GM19395 (cell line): ENCODE measurements around the gene CRYL1.

Source experiments
- ATAC-seq: cut with Tn5 transposase; IDR thresholded peaks from one replicate; pipeline ENCODE4 v1.9.1; 2021; ENCODE audit warnings: mild to moderate bottlenecking, moderate library complexity; ENCODE audit not compliant: unreplicated experiment

Gene CRYL1

GRCh38 chr13:20428666-20429644 is 96.7 kb downstream of the CRYL1 start:
- ATAC-seq, result no peak

- no peak for ATAC-seq
These were observed 98.8 kb downstream of the CRYL1 start for GRCh38 chr13:20426766-20427448.

DNA sequence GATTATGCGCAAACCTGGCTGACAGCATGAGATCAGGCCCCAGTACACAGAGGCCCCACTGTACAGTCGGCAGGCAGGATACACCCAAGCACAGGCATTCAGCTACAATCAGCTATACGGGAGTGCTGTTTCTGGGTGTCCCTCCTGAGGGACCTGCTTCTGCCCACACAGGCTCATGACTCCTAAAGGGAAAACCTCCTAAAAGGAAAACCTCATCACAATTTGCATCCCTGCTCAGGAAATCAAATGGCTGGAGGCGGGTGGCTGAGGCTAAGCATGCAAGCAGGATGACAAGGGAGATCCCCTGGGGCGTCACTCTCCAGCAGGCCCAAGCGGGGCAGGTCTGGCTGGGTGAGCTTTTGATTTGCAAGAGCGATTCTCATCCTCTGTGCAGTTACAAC is 99.8 kb downstream of the CRYL1 start:
- peak; percentile 79 for ATAC-seq

GRCh38 chr13:20424949-20425348 is 100.7 kb downstream of the CRYL1 start:
- peak; percentile 15 for ATAC-seq

GRCh38 chr13:20424559-20424852 is 101.2 kb downstream of the CRYL1 start:
- ATAC-seq, result no peak

DNA sequence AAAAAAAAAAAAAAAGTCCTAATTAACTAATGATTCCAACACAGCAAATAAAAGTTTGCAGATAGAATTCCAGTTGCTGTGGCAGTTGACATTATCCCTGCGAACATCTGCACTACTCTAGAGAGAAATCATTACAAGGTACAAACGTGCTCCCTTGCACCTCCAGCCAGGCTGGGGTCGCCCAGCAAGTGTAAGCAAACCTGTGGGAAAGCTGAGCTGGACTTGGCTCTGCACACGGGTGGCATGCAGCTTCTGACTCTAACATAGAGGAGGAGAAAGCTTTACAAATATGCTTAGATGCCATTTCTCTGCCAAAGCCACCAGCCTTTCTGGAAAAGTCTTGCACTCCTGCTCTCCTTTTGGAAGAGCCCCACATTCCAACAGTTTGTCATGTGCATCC is 103.3 kb downstream of the CRYL1 start:
- no peak for ATAC-seq

DNA sequence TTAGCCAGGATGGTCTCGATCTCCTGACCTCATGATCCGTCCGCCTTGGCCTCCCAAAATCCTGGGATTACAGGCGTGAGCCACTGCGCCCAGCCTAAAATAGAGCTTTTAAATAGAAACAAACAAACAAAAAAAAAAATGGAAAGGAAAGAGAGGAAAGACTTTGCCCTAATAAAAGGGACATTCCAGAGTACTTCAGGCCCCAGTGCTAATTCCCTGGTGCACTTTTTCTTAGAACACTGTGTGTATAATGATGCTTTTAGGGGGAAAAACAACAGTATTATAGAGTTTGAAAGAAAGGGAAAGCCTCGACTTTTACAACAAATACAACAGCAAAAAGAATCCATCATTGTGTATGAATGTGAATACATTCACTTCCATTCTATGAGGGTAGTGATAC is 104.7 kb downstream of the CRYL1 start:
- no peak for ATAC-seq

- ATAC-seq, result no peak
These were observed 106.7 kb downstream of the CRYL1 start for GRCh38 chr13:20418953-20419352.

- ATAC-seq, result no peak
These were observed 109.4 kb downstream of the CRYL1 start for GRCh38 chr13:20416223-20416745.

- no peak for ATAC-seq
These were observed 110.0 kb downstream of the CRYL1 start for GRCh38 chr13:20415694-20416107.

DNA sequence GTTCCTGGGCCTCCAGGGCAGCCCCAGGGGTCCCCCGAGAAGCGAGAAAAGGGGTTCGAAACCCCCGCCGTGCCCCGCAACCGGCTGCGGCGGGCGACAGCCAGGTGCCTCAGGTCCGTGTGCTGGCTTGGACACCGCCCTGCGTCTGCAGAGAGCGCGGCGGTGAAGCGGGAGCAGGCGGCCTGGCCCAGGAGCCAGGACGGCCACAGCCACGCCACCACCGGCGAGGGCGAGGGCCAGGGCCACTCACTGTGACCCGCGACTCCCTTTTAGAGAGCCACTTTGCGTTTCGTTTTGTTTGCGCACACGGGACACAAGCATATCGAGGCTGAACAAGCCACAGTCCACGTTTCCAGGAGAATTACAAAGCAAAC is 110.4 kb downstream of the CRYL1 start:
- no peak for ATAC-seq

- no peak for ATAC-seq
These were observed 110.9 kb downstream of the CRYL1 start for GRCh38 chr13:20414546-20415305.

DNA sequence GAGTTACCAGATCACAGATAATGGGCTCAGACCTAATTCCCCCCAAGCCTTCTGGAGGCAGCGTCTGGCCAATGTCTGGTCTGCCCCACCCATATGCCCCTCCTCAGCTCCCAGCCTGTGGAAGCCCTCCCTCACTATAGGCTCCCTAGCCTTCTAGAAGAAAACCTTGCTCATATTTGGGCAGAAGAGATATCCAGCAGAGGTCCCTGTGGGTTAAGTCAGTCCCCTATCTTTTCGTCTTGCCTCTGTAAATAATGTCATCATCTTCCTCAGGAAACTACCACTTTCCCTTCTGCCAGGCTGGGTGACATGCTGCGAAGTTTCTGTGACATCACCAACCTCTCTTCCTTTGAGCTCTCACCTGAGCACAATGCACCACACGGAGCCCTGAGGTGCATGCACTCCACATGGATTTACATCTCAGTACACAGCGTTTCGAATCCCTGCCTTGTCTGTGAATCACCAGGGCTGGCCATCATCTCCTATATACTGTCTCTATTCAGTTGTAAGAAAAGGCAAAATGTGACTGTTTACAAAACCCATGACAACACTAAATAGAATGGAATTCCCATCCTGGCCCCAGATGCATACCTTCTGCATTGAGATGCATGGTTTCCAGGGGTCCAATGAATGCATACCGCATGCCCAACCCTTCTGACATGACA is 112.8 kb downstream of the CRYL1 start:
- ATAC-seq, result no peak

- peak; percentile 98 for ATAC-seq
These were observed 113.9 kb downstream of the CRYL1 start for GRCh38 chr13:20411638-20412342.

DNA sequence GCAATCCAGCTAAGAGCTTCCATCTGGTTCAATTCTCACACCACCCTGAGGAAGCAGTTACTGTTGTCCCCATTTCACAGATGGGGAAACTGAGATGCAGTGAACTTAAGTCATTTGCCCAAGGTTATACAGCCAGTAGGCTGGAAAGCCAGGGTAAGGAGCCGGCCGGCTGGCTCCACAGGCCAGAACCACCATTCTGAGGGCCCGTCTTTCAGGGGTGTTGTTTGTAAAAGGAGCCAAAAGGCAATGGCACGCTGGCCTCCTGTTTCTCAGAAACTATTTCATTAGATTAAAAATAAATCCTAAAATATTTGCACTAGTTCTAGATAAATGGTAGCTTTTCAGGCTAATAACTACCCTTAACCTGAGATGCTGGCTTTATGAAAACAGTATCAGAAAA is 114.9 kb downstream of the CRYL1 start:
- no peak for ATAC-seq

GRCh38 chr13:20408181-20408580 is 117.5 kb downstream of the CRYL1 start:
- ATAC-seq, result no peak

GRCh38 chr13:20407759-20408158 is 117.9 kb downstream of the CRYL1 start:
- ATAC-seq, result no peak

DNA sequence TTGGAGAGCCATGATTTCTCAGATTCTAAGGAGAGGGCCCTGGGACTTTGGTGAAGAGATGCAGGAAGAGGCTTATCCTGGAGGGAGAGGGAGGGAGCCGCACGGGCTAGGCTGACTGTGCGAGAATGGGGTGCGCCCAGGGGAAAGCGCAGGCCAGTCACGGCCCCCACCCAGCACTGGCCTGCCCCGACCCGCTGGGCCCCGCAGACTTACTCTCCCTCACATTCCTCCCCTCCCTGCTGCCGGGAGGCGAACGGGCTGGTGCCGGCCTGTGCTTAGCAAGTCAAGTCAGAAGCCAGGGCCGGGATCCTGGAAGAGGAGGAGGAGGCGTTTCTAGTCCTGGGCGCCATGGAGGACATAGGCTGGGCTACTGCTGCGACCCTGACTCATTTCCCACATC is 120.0 kb downstream of the CRYL1 start:
- ATAC-seq, result no peak

DNA sequence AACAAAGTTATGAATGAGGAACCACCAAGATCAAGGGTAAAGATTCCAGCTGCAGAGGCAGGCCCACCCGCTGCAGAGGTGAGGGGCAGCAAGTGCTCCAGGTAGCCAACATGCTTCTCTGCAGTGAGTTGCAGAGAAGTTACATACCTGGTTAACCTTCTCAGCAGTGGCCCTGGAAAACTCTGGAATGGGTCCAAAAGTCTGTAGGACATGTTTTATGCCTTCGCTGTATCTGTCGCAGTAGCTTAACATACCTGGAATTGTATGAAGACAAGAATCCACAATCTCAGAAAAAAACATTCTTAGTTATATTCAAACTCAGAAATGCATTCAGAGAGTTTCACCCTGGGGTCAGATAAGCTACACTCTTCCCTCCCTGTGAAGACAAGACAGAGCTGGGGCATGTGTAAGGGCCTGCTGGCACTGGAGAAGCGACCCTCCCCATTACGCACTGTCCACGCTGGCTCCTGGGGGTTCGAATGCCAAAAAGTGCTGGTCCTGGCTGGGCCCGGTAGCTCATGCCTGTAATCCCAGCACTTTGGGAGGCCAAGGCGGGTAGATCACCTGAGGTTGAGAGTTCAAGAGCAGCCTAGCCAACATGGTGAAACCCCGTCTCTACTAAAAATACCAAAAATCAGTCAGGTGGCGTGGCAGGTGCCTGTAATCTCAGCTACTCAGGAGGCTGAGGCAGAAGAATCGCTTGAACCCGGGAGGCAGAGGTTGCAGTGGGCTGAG is 121.0 kb downstream of the CRYL1 start:
- ATAC-seq, result no peak

GRCh38 chr13:20403826-20404225 is 121.8 kb downstream of the CRYL1 start:
- ATAC-seq, result no peak
